GM12878 (cell line): ENCODE data around the gene KCNG3. TPM values are rescaled to one million over a fixed set of nuclear protein-coding genes. Genes with fewer than 3 reads are reported as not detected.

Experiments
- ATAC-seq: fragments of 200-7000 bp; cut with Tn5 transposase; 3 replicates; pipeline ENCODE4 v1.9.1; 2020; ENCODE audit warnings: mild to moderate bottlenecking, moderate library complexity
- BruUV-seq: library from RNA; stranded (reverse); fragments of 400-500 nt; replicated peaks from 2 replicates; lab custom pipeline; 2021; lab: Mats Ljungman, UMichigan
- CTCF ChIA-PET: fragments of 300-600 bp; sonication (Branson Sonifier 250); formaldehyde crosslinking; extraction: SDS; loops from one replicate; lab custom pipeline; 2021; ENCODE audit warnings: inconsistent platforms; lab: Yijun Ruan, JAX
- POLR2A ChIA-PET: fragments of 350-600 bp; formaldehyde crosslinking; extraction: SDS; loops from one replicate; lab custom pipeline; 2021; ENCODE audit warnings: inconsistent platforms; lab: Charles Lee
- RAD21 ChIA-PET: fragments of 300-600 bp; sonication (Branson Sonifier 250); formaldehyde crosslinking; loops from one replicate; lab custom pipeline; 2023; ENCODE audit warnings: antibody characterized with exemption; ENCODE audit not compliant: unreplicated experiment; lab: Charles Lee
- SMC1A ChIA-PET: fragments of 300-600 bp; sonication (Branson Sonifier 250); formaldehyde crosslinking; loops from one replicate; lab custom pipeline; 2023; ENCODE audit not compliant: unreplicated experiment, uncharacterized antibody; lab: Charles Lee
- DNase-seq: peaks from one replicate; pipeline ENCODE4 v3.0.0-alpha.2; 2011; ENCODE audit warnings: low read depth, low spot score
- FAIRE-seq: peaks from 3 replicates; lab custom pipeline; 2011; peaks lifted over from hg19 to GRCh38; lab: Jason Lieb, UNC
- H2AFZ ChIP-seq: 2 replicates; pipeline ENCODE4 v1.6.0; 2011; ENCODE audit warnings: low read depth, low read length, control low read depth; ENCODE audit not compliant: control insufficient read depth
- H3K27ac ChIP-seq: 2 replicates; pipeline ENCODE4 v1.5.1; 2011; ENCODE audit warnings: control low read depth; ENCODE audit not compliant: control insufficient read depth, insufficient read depth
- H3K27me3 ChIP-seq, 2 experiments: replicated peaks in 1 of 2; 2 replicates each; pipeline versions ENCODE4 v1.6.0 to v1.6.1; 2011; ENCODE audit warnings: low read length in 1 of 2; ENCODE audit not compliant: control insufficient read depth in 2 of 2, insufficient read depth in 2 of 2
- H3K36me3 ChIP-seq, 2 experiments: 2 replicates each; pipeline ENCODE4 v1.5.1; 2011; ENCODE audit warnings: low read length in 1 of 2; ENCODE audit not compliant: control insufficient read depth in 2 of 2, insufficient read depth in 2 of 2
- H3K4me1 ChIP-seq: 2 replicates; pipeline ENCODE4 v1.6.1; 2011; ENCODE audit warnings: mild to moderate bottlenecking, low read length, moderate library complexity, mixed read lengths; ENCODE audit not compliant: control insufficient read depth, insufficient read depth
- H3K4me2 ChIP-seq: 2 replicates; pipeline ENCODE4 v1.6.0; 2011; ENCODE audit warnings: control low read depth; ENCODE audit not compliant: control insufficient read depth, insufficient read depth
- H3K4me3 ChIP-seq: fragments of 200-600 bp; sonication (generic); 2 replicates; pipeline ENCODE4 v1.5.1; 2016
- H3K79me2 ChIP-seq: 2 replicates; pipeline ENCODE4 v1.6.0; 2011; ENCODE audit warnings: low read length; ENCODE audit not compliant: control insufficient read depth, insufficient read depth
- H3K9ac ChIP-seq: 2 replicates; pipeline ENCODE4 v1.8.0; 2011; ENCODE audit warnings: low read length, control low read depth, mixed read lengths; ENCODE audit not compliant: control insufficient read depth, insufficient read depth
- H3K9me3 ChIP-seq: replicated peaks from 3 replicates; pipeline ENCODE4 v1.5.1; 2011; ENCODE audit warnings: mild to moderate bottlenecking, low read length; ENCODE audit not compliant: control insufficient read depth, insufficient read depth
- H4K20me1 ChIP-seq: 2 replicates; pipeline ENCODE4 v1.6.0; 2011; ENCODE audit not compliant: control insufficient read depth, insufficient read depth
- FOXK2 ChIP-seq: fragments of 450-650 bp; IDR thresholded peaks from 2 replicates; pipeline ENCODE4 v1.6.1; 2017; ENCODE audit warnings: mild to moderate bottlenecking, moderate library complexity
- FOXM1 ChIP-seq: IDR thresholded peaks from 2 replicates; pipeline ENCODE4 v1.6.1; 2012; ENCODE audit warnings: low read depth, mild to moderate bottlenecking, inconsistent platforms, low read length, moderate library complexity
- NRF1 ChIP-seq: conservative IDR thresholded peaks from 2 replicates; pipeline ENCODE4 v1.6.1; 2011; ENCODE audit warnings: mild to moderate bottlenecking, low read depth, low read length, improper control_type of control experiment
- SRF ChIP-seq, 2 experiments: IDR thresholded peaks; 2 replicates each; pipeline ENCODE4 v1.6.1; 2011; ENCODE audit warnings: low read depth in 2 of 2, low read length in 2 of 2, mild to moderate bottlenecking in 1 of 2, moderate library complexity in 1 of 2
- TARDBP ChIP-seq: IDR thresholded peaks from 2 replicates; pipeline ENCODE4 v1.6.1; 2016; ENCODE audit warnings: borderline replicate concordance
- TBL1XR1 ChIP-seq: IDR thresholded peaks from 2 replicates; pipeline ENCODE4 v1.6.1; 2012; ENCODE audit warnings: low read depth, low read length, improper control_type of control experiment
- WGBS: methylation state at CpG from one replicate; pipeline ENCODE4 v1.1.6; 2016; ENCODE audit warnings: low lambda C conversion rate; ENCODE audit not compliant: insufficient replicate concordance, insufficient coverage; ENCODE audit errors: missing lambda C conversion rate; 5-methylcytosine and 5-hydroxymethylcytosine counted together
- in situ Hi-C: fragments of 300-500 bp; cut with MboI; formaldehyde crosslinking; loops from 9 replicates; pipeline ENCODE4 v1.14.3; 2018; ENCODE audit warnings: mixed read lengths
- intact Hi-C: fragments of 100-400 bp; cut with micrococcal nuclease; formaldehyde crosslinking; loops from one replicate; pipeline ENCODE4 v1.14.2; 2022; ENCODE audit not compliant: unreplicated experiment
- polyA plus RNA-seq, 11 experiments: library from polyadenylated mRNA; depleted of rRNA in 4 of 11; unstranded in 6 of 11; stranded (reverse) in 5 of 11; fragments of >200 nt; fragmentation: Nextera tagmentation in 4 of 11; fragmentation: Illumina TruSeq in 1 of 11; extraction: Ambion mirVana in 4 of 11; extraction: Trizol in 1 of 11; gene quantifications; 1 replicate in 1 of 11; 2 replicates in 10 of 11; pipeline versions ENCODE4 v1.2.1 to v1.2.3, GENCODE V29; 2011 to 2016; ENCODE audit warnings: inconsistent platforms in 2 of 11, missing spikeins in 2 of 11, low read depth in 1 of 11
- total RNA-seq, 4 experiments: library from RNA; depleted of rRNA in 3 of 4; stranded (reverse); fragments of >200 nt in 3 of 4; fragmentation: Illumina TruSeq in 1 of 4; extraction: Trizol in 1 of 4; gene quantifications; 2 replicates each; pipeline versions ENCODE4 v1.2.1 to v1.2.3, GENCODE V29; 2013 to 2021
- TF ChIP-seq, protein P1 (sequence below): fragments of 450-650 bp; IDR thresholded peaks from 2 replicates; pipeline ENCODE4 v1.6.1; 2017; ENCODE audit warnings: antibody characterized with exemption, mild to moderate bottlenecking, moderate library complexity
- TF ChIP-seq, protein P2 (sequence below): fragments of 450-650 bp; IDR thresholded peaks from 2 replicates; pipeline ENCODE4 v1.6.1; 2017; ENCODE audit warnings: mild to moderate bottlenecking, moderate library complexity

KCNG3 gene
- total and polyA plus RNA-seq, 10 of the 15 experiments (the other 5 are each of a cell fraction or from before 2014, with no cell fraction given) = 0.01 to 0.06 (median 0.04) TPM; not detected in 4

DNA sequence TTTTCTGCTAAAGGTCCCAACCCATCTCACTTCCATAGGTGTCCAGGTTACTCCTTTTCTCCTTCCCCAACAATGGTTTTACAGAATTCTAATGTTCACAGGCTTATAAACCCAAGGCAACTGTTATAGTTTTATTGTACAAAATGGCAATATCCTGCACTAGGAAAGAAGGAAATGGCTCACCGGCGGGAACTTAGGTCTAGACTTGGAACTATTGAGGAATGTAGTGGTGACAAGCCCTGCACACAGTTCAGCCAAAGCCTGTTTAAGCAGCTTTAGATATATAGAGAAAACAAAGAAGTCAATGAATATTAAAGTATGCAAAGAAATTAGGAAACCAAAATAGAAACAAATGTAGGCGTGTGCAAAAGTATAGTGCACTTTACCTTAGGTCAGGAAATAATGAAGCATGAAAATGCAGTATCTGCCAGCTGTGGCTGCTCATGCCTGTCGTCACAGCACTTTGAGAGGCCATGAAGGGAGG is 22.7 kb upstream of the KCNG3 start:
- no peaks in the 10 kb centered on the region for H3K79me2 ChIP-seq
- no TSS peak for BruUV-seq
- SMC1A ChIA-PET = interaction anchor here (0.6 to 7.7 kb wide), 2 partner anchors 83 to 148 kb away, joined by 4 to 56 read pairs; no protein-coding TSS in a partner anchor
- no peak overlapping the region for H2AFZ ChIP-seq
- no peak for FAIRE-seq
- no peak overlapping the region for H3K4me2 ChIP-seq
- H3K4me1 ChIP-seq = no peaks in the 10 kb centered on the region
- no peaks in the 10 kb centered on the region for H3K27me3 ChIP-seq
- H4K20me1 ChIP-seq = no peaks in the 10 kb centered on the region
- H3K27ac ChIP-seq = no peak overlapping the region
- H3K36me3 ChIP-seq = no peaks in the 10 kb centered on the region
- TF ChIP-seq FOXM1 (no peak), FOXK2 (no peak), SRF (IDR thresholded peaks at IDR 0.05; ENCODE audit: low read depth in 2 of 2, low read length in 2 of 2) (no peak), TBL1XR1 (no peak), NRF1 (no peak), TARDBP (no peak)
- TF ChIP-seq, protein P1, sequence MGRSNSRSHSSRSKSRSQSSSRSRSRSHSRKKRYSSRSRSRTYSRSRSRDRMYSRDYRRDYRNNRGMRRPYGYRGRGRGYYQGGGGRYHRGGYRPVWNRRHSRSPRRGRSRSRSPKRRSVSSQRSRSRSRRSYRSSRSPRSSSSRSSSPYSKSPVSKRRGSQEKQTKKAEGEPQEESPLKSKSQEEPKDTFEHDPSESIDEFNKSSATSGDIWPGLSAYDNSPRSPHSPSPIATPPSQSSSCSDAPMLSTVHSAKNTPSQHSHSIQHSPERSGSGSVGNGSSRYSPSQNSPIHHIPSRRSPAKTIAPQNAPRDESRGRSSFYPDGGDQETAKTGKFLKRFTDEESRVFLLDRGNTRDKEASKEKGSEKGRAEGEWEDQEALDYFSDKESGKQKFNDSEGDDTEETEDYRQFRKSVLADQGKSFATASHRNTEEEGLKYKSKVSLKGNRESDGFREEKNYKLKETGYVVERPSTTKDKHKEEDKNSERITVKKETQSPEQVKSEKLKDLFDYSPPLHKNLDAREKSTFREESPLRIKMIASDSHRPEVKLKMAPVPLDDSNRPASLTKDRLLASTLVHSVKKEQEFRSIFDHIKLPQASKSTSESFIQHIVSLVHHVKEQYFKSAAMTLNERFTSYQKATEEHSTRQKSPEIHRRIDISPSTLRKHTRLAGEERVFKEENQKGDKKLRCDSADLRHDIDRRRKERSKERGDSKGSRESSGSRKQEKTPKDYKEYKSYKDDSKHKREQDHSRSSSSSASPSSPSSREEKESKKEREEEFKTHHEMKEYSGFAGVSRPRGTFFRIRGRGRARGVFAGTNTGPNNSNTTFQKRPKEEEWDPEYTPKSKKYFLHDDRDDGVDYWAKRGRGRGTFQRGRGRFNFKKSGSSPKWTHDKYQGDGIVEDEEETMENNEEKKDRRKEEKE = no peak
- TF ChIP-seq, protein P2, sequence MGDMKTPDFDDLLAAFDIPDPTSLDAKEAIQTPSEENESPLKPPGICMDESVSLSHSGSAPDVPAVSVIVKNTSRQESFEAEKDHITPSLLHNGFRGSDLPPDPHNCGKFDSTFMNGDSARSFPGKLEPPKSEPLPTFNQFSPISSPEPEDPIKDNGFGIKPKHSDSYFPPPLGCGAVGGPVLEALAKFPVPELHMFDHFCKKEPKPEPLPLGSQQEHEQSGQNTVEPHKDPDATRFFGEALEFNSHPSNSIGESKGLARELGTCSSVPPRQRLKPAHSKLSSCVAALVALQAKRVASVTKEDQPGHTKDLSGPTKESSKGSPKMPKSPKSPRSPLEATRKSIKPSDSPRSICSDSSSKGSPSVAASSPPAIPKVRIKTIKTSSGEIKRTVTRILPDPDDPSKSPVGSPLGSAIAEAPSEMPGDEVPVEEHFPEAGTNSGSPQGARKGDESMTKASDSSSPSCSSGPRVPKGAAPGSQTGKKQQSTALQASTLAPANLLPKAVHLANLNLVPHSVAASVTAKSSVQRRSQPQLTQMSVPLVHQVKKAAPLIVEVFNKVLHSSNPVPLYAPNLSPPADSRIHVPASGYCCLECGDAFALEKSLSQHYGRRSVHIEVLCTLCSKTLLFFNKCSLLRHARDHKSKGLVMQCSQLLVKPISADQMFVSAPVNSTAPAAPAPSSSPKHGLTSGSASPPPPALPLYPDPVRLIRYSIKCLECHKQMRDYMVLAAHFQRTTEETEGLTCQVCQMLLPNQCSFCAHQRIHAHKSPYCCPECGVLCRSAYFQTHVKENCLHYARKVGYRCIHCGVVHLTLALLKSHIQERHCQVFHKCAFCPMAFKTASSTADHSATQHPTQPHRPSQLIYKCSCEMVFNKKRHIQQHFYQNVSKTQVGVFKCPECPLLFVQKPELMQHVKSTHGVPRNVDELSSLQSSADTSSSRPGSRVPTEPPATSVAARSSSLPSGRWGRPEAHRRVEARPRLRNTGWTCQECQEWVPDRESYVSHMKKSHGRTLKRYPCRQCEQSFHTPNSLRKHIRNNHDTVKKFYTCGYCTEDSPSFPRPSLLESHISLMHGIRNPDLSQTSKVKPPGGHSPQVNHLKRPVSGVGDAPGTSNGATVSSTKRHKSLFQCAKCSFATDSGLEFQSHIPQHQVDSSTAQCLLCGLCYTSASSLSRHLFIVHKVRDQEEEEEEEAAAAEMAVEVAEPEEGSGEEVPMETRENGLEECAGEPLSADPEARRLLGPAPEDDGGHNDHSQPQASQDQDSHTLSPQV = no peak
- intact Hi-C loops (no loop called here), in situ Hi-C loops (no loop called here)
- CTCF ChIA-PET = interaction anchor here (0.7 to 9.9 kb wide), 2 partner anchors 145 to 147 kb away, joined by 3 to 75 read pairs; no protein-coding TSS in a partner anchor
- no peak for ATAC-seq
- H3K9ac ChIP-seq = no peak overlapping the region
- POLR2A ChIA-PET = no interaction called here
- DNase-seq = no peak
- RAD21 ChIA-PET = interaction anchor here (3.2 kb wide), 1 partner anchor 147 kb away, joined by 15 read pairs; no protein-coding TSS in a partner anchor
- WGBS = 42% methylated on average over 4 of the region's 4 CpGs
- H3K9me3 ChIP-seq = no peaks in the 10 kb centered on the region
- H3K4me3 ChIP-seq = no peak overlapping the region
